GM12878 (cell line): ENCODE measurements around the gene ZNF507. TPM values are rescaled to one million over a fixed set of nuclear protein-coding genes. Genes with fewer than 3 reads are reported as not detected.

Source experiments
- ATAC-seq: fragments of 200-7000 bp; cut with Tn5 transposase; 3 replicates; pipeline ENCODE4 v1.9.1; 2020; ENCODE audit warnings: mild to moderate bottlenecking, moderate library complexity
- BruUV-seq: library from RNA; stranded (reverse); fragments of 400-500 nt; replicated peaks from 2 replicates; lab custom pipeline; 2021; lab: Mats Ljungman, UMichigan
- CTCF ChIA-PET: fragments of 300-600 bp; sonication (Branson Sonifier 250); formaldehyde crosslinking; extraction: SDS; loops from one replicate; lab custom pipeline; 2021; ENCODE audit warnings: inconsistent platforms; lab: Yijun Ruan, JAX
- POLR2A ChIA-PET: fragments of 350-600 bp; formaldehyde crosslinking; extraction: SDS; loops from one replicate; lab custom pipeline; 2021; ENCODE audit warnings: inconsistent platforms; lab: Charles Lee
- RAD21 ChIA-PET: fragments of 300-600 bp; sonication (Branson Sonifier 250); formaldehyde crosslinking; loops from one replicate; lab custom pipeline; 2023; ENCODE audit warnings: antibody characterized with exemption; ENCODE audit not compliant: unreplicated experiment; lab: Charles Lee
- SMC1A ChIA-PET: fragments of 300-600 bp; sonication (Branson Sonifier 250); formaldehyde crosslinking; loops from one replicate; lab custom pipeline; 2023; ENCODE audit not compliant: unreplicated experiment, uncharacterized antibody; lab: Charles Lee
- DNase-seq: peaks from one replicate; pipeline ENCODE4 v3.0.0-alpha.2; 2011; ENCODE audit warnings: low read depth, low spot score
- FAIRE-seq: peaks from 3 replicates; lab custom pipeline; 2011; peaks lifted over from hg19 to GRCh38; lab: Jason Lieb, UNC
- H2AFZ ChIP-seq: 2 replicates; pipeline ENCODE4 v1.6.0; 2011; ENCODE audit warnings: low read depth, low read length, control low read depth; ENCODE audit not compliant: control insufficient read depth
- H3K27ac ChIP-seq: 2 replicates; pipeline ENCODE4 v1.5.1; 2011; ENCODE audit warnings: control low read depth; ENCODE audit not compliant: control insufficient read depth, insufficient read depth
- H3K27me3 ChIP-seq, 2 experiments: replicated peaks in 1 of 2; 2 replicates each; pipeline versions ENCODE4 v1.6.0 to v1.6.1; 2011; ENCODE audit warnings: low read length in 1 of 2; ENCODE audit not compliant: control insufficient read depth in 2 of 2, insufficient read depth in 2 of 2
- H3K36me3 ChIP-seq, 2 experiments: 2 replicates each; pipeline ENCODE4 v1.5.1; 2011; ENCODE audit warnings: low read length in 1 of 2; ENCODE audit not compliant: control insufficient read depth in 2 of 2, insufficient read depth in 2 of 2
- H3K4me1 ChIP-seq: 2 replicates; pipeline ENCODE4 v1.6.1; 2011; ENCODE audit warnings: mild to moderate bottlenecking, low read length, moderate library complexity, mixed read lengths; ENCODE audit not compliant: control insufficient read depth, insufficient read depth
- H3K4me2 ChIP-seq: 2 replicates; pipeline ENCODE4 v1.6.0; 2011; ENCODE audit warnings: control low read depth; ENCODE audit not compliant: control insufficient read depth, insufficient read depth
- H3K4me3 ChIP-seq: fragments of 200-600 bp; sonication (generic); 2 replicates; pipeline ENCODE4 v1.5.1; 2016
- H3K79me2 ChIP-seq: 2 replicates; pipeline ENCODE4 v1.6.0; 2011; ENCODE audit warnings: low read length; ENCODE audit not compliant: control insufficient read depth, insufficient read depth
- H3K9ac ChIP-seq: 2 replicates; pipeline ENCODE4 v1.8.0; 2011; ENCODE audit warnings: low read length, control low read depth, mixed read lengths; ENCODE audit not compliant: control insufficient read depth, insufficient read depth
- H3K9me3 ChIP-seq: replicated peaks from 3 replicates; pipeline ENCODE4 v1.5.1; 2011; ENCODE audit warnings: mild to moderate bottlenecking, low read length; ENCODE audit not compliant: control insufficient read depth, insufficient read depth
- H4K20me1 ChIP-seq: 2 replicates; pipeline ENCODE4 v1.6.0; 2011; ENCODE audit not compliant: control insufficient read depth, insufficient read depth
- ATF2 ChIP-seq: IDR thresholded peaks from 2 replicates; pipeline ENCODE4 v1.6.1; 2012; ENCODE audit warnings: low read length, inconsistent platforms
- CHD4 ChIP-seq: fragments of 200-600 bp; sonication (generic); IDR thresholded peaks from 2 replicates; pipeline ENCODE4 v1.6.1; 2016; ENCODE audit warnings: mild to moderate bottlenecking
- CREM ChIP-seq: IDR thresholded peaks from 2 replicates; pipeline ENCODE4 v1.6.1; 2014; ENCODE audit warnings: antibody characterized with exemption, low read depth
- DPF2 ChIP-seq: fragments of 450-650 bp; IDR thresholded peaks from 2 replicates; pipeline ENCODE4 v1.6.1; 2017; ENCODE audit warnings: mild to moderate bottlenecking
- EED ChIP-seq: sonication (generic); IDR thresholded peaks from 2 replicates; pipeline ENCODE4 v1.6.1; 2016; ENCODE audit warnings: antibody characterized with exemption, low read depth
- EZH2 ChIP-seq: IDR thresholded peaks from 2 replicates; pipeline ENCODE4 v1.6.1; 2012; ENCODE audit warnings: low read depth, mild to moderate bottlenecking, control low read depth, inconsistent platforms, low read length, borderline replicate concordance; ENCODE audit not compliant: control insufficient read depth
- IKZF1 ChIP-seq: fragments of 450-650 bp; conservative IDR thresholded peaks from 2 replicates; pipeline ENCODE4 v1.6.1; 2017; ENCODE audit warnings: antibody characterized with exemption, mild to moderate bottlenecking
- KLF5 ChIP-seq: fragments of 450-650 bp; IDR thresholded peaks from 2 replicates; pipeline ENCODE4 v1.6.1; 2014; ENCODE audit warnings: mild to moderate bottlenecking; ENCODE audit not compliant: partially characterized antibody
- NR2C1 ChIP-seq: fragments of 450-650 bp; IDR thresholded peaks from 2 replicates; pipeline ENCODE4 v1.6.1; 2017; ENCODE audit warnings: antibody characterized with exemption, mild to moderate bottlenecking, moderate library complexity
- RCOR1 ChIP-seq: conservative IDR thresholded peaks from 2 replicates; pipeline ENCODE4 v1.6.1; 2012; ENCODE audit warnings: low read depth, low read length, improper control_type of control experiment
- RELA ChIP-seq: fragments of 450-650 bp; IDR thresholded peaks from 2 replicates; pipeline ENCODE4 v1.8.0; 2014; ENCODE audit warnings: borderline replicate concordance; ENCODE audit not compliant: partially characterized antibody
- SMAD1 ChIP-seq: fragments of 450-650 bp; IDR thresholded peaks from 2 replicates; pipeline ENCODE4 v1.6.1; 2018; ENCODE audit warnings: mild to moderate bottlenecking, low read depth; ENCODE audit not compliant: partially characterized antibody
- SRF ChIP-seq, 2 experiments: IDR thresholded peaks; 2 replicates each; pipeline ENCODE4 v1.6.1; 2011; ENCODE audit warnings: low read depth in 2 of 2, low read length in 2 of 2, mild to moderate bottlenecking in 1 of 2, moderate library complexity in 1 of 2
- WGBS: methylation state at CpG from one replicate; pipeline ENCODE4 v1.1.6; 2016; ENCODE audit warnings: low lambda C conversion rate; ENCODE audit not compliant: insufficient replicate concordance, insufficient coverage; ENCODE audit errors: missing lambda C conversion rate; 5-methylcytosine and 5-hydroxymethylcytosine counted together
- in situ Hi-C: fragments of 300-500 bp; cut with MboI; formaldehyde crosslinking; loops from 9 replicates; pipeline ENCODE4 v1.14.3; 2018; ENCODE audit warnings: mixed read lengths
- intact Hi-C: fragments of 100-400 bp; cut with micrococcal nuclease; formaldehyde crosslinking; loops from one replicate; pipeline ENCODE4 v1.14.2; 2022; ENCODE audit not compliant: unreplicated experiment
- polyA plus RNA-seq, 11 experiments: library from polyadenylated mRNA; depleted of rRNA in 4 of 11; unstranded in 6 of 11; stranded (reverse) in 5 of 11; fragments of >200 nt; fragmentation: Nextera tagmentation in 4 of 11; fragmentation: Illumina TruSeq in 1 of 11; extraction: Ambion mirVana in 4 of 11; extraction: Trizol in 1 of 11; gene quantifications; 1 replicate in 1 of 11; 2 replicates in 10 of 11; pipeline versions ENCODE4 v1.2.1 to v1.2.3, GENCODE V29; 2011 to 2016; ENCODE audit warnings: inconsistent platforms in 2 of 11, missing spikeins in 2 of 11, low read depth in 1 of 11
- total RNA-seq, 4 experiments: library from RNA; depleted of rRNA in 3 of 4; stranded (reverse); fragments of >200 nt in 3 of 4; fragmentation: Illumina TruSeq in 1 of 4; extraction: Trizol in 1 of 4; gene quantifications; 2 replicates each; pipeline versions ENCODE4 v1.2.1 to v1.2.3, GENCODE V29; 2013 to 2021
- TF ChIP-seq, protein P1 (sequence below): IDR thresholded peaks from 2 replicates; pipeline ENCODE4 v1.6.1; 2011; ENCODE audit warnings: low read depth, mild to moderate bottlenecking, low read length, moderate library complexity, borderline replicate concordance; ENCODE audit errors: extremely low read depth
- TF ChIP-seq, protein P2 (sequence below): fragments of 450-650 bp; IDR thresholded peaks from 2 replicates; pipeline ENCODE4 v1.6.1; 2014; ENCODE audit warnings: mild to moderate bottlenecking
- TF ChIP-seq, protein P3 (sequence below): fragments of 450-650 bp; formaldehyde crosslinking; IDR thresholded peaks from 2 replicates; pipeline ENCODE4 v1.5.0; 2022; ENCODE audit warnings: mild to moderate bottlenecking, missing genetic modification characterization
- TF ChIP-seq, protein P4 (sequence below): IDR thresholded peaks from 2 replicates; pipeline ENCODE4 v1.6.1; 2011; ENCODE audit warnings: low read depth, low read length, improper control_type of control experiment, borderline replicate concordance

ZNF507 gene
- total and polyA plus RNA-seq, 10 of the 15 experiments (the other 5 are each of a cell fraction or from before 2014, with no cell fraction given): 2.3 to 18.4 (median 10.1) TPM

DNA sequence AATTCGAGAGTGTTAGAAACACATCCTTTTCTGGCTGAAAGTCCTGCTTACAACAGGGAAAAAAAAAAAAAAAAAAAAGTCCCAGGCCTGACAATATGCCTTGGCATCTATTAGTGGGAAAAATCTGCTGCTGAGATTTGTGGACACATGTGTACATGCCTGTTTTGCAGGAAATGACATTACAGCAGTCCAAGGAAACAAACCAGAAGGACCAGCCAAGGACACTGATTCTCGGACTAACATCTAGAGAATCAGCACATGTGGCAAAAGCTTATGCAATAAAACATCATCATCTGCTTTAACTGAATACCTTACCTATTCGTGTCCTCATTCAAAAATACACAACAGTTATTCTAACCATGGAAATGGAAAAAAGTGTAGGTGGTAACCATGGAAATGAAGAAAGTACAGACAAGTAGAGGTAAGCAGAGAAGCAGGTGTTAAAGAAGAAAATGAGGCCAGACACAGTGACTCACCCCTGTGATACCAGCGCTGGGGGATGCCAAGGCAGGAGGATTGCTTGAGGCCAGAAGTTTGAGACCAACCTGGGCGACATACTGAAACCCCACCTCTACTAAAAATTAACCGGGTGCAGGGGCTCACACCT lies 50.7 kb downstream of the ZNF507 start:
- SMC1A ChIA-PET: no interaction called here
- TF ChIP-seq SRF (IDR thresholded peaks at IDR 0.05; ENCODE audit: low read depth in 2 of 2, low read length in 2 of 2): no peak
- no peak for TF ChIP-seq RCOR1
- no peak for TF ChIP-seq ATF2
- no peak for TF ChIP-seq KLF5
- TF ChIP-seq, protein P1, sequence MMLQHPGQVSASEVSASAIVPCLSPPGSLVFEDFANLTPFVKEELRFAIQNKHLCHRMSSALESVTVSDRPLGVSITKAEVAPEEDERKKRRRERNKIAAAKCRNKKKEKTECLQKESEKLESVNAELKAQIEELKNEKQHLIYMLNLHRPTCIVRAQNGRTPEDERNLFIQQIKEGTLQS: no peak
- no peak for TF ChIP-seq EZH2
- TF ChIP-seq, protein P2, sequence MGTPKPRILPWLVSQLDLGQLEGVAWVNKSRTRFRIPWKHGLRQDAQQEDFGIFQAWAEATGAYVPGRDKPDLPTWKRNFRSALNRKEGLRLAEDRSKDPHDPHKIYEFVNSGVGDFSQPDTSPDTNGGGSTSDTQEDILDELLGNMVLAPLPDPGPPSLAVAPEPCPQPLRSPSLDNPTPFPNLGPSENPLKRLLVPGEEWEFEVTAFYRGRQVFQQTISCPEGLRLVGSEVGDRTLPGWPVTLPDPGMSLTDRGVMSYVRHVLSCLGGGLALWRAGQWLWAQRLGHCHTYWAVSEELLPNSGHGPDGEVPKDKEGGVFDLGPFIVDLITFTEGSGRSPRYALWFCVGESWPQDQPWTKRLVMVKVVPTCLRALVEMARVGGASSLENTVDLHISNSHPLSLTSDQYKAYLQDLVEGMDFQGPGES: no peak
- TF ChIP-seq RELA: no peak
- no peak for TF ChIP-seq EED
- TF ChIP-seq IKZF1: no peak
- TF ChIP-seq CHD4: no peak
- TF ChIP-seq NR2C1: no peak
- no peak for TF ChIP-seq CREM
- TF ChIP-seq, protein P3, sequence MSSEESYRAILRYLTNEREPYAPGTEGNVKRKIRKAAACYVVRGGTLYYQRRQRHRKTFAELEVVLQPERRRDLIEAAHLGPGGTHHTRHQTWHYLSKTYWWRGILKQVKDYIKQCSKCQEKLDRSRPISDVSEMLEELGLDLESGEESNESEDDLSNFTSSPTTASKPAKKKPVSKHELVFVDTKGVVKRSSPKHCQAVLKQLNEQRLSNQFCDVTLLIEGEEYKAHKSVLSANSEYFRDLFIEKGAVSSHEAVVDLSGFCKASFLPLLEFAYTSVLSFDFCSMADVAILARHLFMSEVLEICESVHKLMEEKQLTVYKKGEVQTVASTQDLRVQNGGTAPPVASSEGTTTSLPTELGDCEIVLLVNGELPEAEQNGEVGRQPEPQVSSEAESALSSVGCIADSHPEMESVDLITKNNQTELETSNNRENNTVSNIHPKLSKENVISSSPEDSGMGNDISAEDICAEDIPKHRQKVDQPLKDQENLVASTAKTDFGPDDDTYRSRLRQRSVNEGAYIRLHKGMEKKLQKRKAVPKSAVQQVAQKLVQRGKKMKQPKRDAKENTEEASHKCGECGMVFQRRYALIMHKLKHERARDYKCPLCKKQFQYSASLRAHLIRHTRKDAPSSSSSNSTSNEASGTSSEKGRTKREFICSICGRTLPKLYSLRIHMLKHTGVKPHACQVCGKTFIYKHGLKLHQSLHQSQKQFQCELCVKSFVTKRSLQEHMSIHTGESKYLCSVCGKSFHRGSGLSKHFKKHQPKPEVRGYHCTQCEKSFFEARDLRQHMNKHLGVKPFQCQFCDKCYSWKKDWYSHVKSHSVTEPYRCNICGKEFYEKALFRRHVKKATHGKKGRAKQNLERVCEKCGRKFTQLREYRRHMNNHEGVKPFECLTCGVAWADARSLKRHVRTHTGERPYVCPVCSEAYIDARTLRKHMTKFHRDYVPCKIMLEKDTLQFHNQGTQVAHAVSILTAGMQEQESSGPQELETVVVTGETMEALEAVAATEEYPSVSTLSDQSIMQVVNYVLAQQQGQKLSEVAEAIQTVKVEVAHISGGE (CRISPR knock-in tag): no peak
- TF ChIP-seq SMAD1: no peak
- TF ChIP-seq, protein P4, sequence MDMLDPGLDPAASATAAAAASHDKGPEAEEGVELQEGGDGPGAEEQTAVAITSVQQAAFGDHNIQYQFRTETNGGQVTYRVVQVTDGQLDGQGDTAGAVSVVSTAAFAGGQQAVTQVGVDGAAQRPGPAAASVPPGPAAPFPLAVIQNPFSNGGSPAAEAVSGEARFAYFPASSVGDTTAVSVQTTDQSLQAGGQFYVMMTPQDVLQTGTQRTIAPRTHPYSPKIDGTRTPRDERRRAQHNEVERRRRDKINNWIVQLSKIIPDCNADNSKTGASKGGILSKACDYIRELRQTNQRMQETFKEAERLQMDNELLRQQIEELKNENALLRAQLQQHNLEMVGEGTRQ: no peak
- TF ChIP-seq DPF2: no peak

More for the DNA sequence above, 50.7 kb downstream of the ZNF507 start:
- Histone ChIP-seq H3K36me3 (no peaks in the 10 kb centered on the region), H4K20me1 (no peaks in the 10 kb centered on the region), H3K27ac (no peak overlapping the region), H3K27me3 (no peaks in the 10 kb centered on the region), H3K9ac (no peak overlapping the region), H3K79me2 (no peaks in the 10 kb centered on the region), H3K4me1 (no peaks in the 10 kb centered on the region), H3K4me2 (no peak overlapping the region), H2AFZ (no peak overlapping the region), H3K4me3 (no peak overlapping the region), H3K9me3 (no peaks in the 10 kb centered on the region)
- 75% methylated on average over 6 of the region's 6 CpGs for WGBS
- FAIRE-seq (no peak), DNase-seq (no peak), ATAC-seq (no peak)
- no TSS peak for BruUV-seq
- ChIA-PET POLR2A (interaction anchor here (1.1 kb wide), 1 partner anchor 9 kb away, joined by 3 read pairs; the partner anchor contains the start of gene DPY19L3), RAD21 (no interaction called here), CTCF (no interaction called here)
- intact Hi-C loops (no loop called here), in situ Hi-C loops (no loop called here)
